BJ (cell line): ENCODE results near the gene CD209. TPM values are rescaled to one million over a fixed set of nuclear protein-coding genes. Genes with fewer than 3 reads are reported as not detected.

Source experiments
- CTCF ChIA-PET: fragments of 350-600 bp; formaldehyde crosslinking; extraction: SDS; loops from one replicate; lab custom pipeline; 2021; ENCODE audit warnings: antibody characterized with exemption, inconsistent platforms; lab: Yijun Ruan, JAX
- POLR2A ChIA-PET: fragments of 300-600 bp; sonication (Branson Sonifier 250); formaldehyde crosslinking; extraction: SDS; loops from one replicate; lab custom pipeline; 2021; ENCODE audit warnings: antibody characterized with exemption; lab: Charles Lee
- DNase-seq: peaks from one replicate; pipeline ENCODE4 v3.0.0-alpha.2; 2011; ENCODE audit warnings: low read depth
- H3K27me3 ChIP-seq: 2 replicates; pipeline ENCODE4 v1.6.0; 2011; ENCODE audit warnings: low read length; ENCODE audit not compliant: control insufficient read depth, insufficient read depth
- H3K36me3 ChIP-seq: 2 replicates; pipeline ENCODE4 v1.5.1; 2011; ENCODE audit warnings: low read length; ENCODE audit not compliant: control insufficient read depth, insufficient read depth
- H3K4me3 ChIP-seq: 2 replicates; pipeline ENCODE4 v1.5.1; 2011; ENCODE audit warnings: low read depth, mild to moderate bottlenecking, control low read depth, low read length
- polyA plus RNA-seq: library from polyadenylated mRNA; depleted of rRNA; stranded (reverse); fragments of >200 nt; gene quantifications from 2 replicates; pipeline ENCODE4 v1.2.3, GENCODE V29; 2011
- TF ChIP-seq, protein P1 (sequence below): IDR thresholded peaks from 2 replicates; pipeline ENCODE4 v1.5.1; 2011; ENCODE audit warnings: low read depth, mild to moderate bottlenecking, control low read depth, inconsistent platforms, low read length, moderate library complexity; ENCODE audit not compliant: insufficient read depth

CD209 gene
- polyA plus RNA-seq, 1 experiment, result not detected

DNA sequence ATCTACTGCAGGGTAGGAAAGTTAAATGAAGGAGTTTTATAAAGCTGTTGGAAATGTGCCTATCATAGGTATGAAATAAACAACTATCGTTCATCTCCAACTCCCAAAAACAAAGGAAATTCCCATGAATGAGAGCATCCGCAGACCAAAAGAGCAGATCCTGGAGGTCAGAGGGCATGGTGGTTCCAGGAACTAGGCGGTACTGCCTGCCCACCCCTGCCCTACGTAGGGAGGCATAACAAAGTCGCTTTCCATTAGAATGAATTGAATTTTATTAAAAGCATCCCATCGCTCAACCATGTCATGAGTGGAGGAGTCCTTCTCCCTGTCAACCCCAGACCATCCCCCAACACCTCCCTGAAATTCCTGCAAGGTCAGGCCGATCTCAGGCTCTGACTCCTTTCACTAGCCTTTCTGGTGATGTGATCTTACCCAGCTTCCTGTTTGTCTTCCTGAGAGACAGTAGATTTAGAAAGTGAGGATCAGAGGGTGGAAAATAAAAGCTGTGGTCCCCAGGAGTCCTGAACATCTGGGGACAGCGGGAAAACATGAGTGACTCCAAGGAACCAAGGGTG lies 15.5 kb upstream of the CD209 start, which contains the start of gene CLEC4M:
CLEC4M (plus strand) TSS at position 525 of the 575 bp plus-strand sequence; CDS start at position 549, 24 bp downstream.
- Histone ChIP-seq H3K36me3 (no peaks in the 10 kb centered on the region), H3K27me3 (no peaks in the 10 kb centered on the region), H3K4me3 (no peak within 1 kb of the TSS)
- ChIA-PET POLR2A (no interaction called here), CTCF (interaction anchor here (1.5 kb wide), 1 partner anchor 82 kb away, joined by 3 read pairs; the partner anchor contains the start of gene TRAPPC5)
- TF ChIP-seq, protein P1, sequence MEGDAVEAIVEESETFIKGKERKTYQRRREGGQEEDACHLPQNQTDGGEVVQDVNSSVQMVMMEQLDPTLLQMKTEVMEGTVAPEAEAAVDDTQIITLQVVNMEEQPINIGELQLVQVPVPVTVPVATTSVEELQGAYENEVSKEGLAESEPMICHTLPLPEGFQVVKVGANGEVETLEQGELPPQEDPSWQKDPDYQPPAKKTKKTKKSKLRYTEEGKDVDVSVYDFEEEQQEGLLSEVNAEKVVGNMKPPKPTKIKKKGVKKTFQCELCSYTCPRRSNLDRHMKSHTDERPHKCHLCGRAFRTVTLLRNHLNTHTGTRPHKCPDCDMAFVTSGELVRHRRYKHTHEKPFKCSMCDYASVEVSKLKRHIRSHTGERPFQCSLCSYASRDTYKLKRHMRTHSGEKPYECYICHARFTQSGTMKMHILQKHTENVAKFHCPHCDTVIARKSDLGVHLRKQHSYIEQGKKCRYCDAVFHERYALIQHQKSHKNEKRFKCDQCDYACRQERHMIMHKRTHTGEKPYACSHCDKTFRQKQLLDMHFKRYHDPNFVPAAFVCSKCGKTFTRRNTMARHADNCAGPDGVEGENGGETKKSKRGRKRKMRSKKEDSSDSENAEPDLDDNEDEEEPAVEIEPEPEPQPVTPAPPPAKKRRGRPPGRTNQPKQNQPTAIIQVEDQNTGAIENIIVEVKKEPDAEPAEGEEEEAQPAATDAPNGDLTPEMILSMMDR, result no peak
- DNase-seq, result no peak

GRCh38 chr19:7759156-7759555 lies 11.8 kb upstream of the CD209 start:
- H3K4me3 ChIP-seq, result no peak overlapping the region

DNA sequence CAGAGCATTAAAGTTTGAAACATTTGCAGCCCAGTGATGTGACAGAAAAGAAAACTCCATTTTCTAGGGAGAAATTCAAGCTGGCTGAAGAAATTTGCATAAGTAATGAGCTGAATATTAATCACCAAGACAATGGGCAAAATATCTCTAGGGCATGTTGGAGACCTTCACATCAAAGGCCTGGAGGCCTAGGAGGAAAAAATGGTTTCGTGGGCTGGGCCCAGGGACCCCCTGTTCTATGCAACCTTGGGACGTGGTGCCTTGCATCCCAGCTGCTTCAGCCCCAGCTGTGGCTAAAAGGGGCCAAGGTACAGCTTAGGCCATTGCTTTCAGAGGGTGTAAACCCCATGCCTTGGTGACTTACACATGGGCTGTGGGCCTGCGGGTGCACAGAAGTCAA lies 10.0 kb upstream of the CD209 start:
- TF ChIP-seq, protein P1, result no peak
- ChIA-PET CTCF (no interaction called here), POLR2A (no interaction called here)
- Histone ChIP-seq H3K27me3 (no peaks in the 10 kb centered on the region), H3K4me3 (no peak overlapping the region), H3K36me3 (no peaks in the 10 kb centered on the region)
- DNase-seq, result no peak

More at GRCh38 chr19:7759156-7759555, 11.8 kb upstream of the CD209 start:
- ChIA-PET CTCF (no interaction called here), POLR2A (no interaction called here)
- TF ChIP-seq, protein P1, result no peak
- Histone ChIP-seq H3K27me3 (no peaks in the 10 kb centered on the region), H3K36me3 (no peaks in the 10 kb centered on the region)
- DNase-seq, result no peak

DNA sequence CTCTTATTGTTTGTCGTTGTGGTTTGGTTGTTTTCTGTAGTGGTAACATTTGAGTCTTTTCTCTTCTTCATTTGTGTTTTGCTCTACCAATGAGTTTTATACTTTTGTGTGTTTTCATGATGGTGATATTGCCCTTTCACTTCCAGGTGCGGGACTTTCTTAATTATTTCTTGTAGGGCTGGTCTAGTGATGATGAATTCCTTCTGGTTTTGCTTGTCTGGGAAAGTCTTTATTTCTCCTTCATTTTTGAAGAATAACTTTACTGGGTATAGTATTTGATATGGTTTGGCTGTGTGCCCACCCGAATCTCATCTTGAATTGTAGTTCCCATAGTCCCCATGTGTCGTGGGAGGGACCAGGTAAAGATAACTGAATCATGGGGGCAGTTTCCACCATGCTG lies 8.9 kb upstream of the CD209 start:
- Histone ChIP-seq H3K4me3 (no peak overlapping the region), H3K36me3 (no peaks in the 10 kb centered on the region), H3K27me3 (no peaks in the 10 kb centered on the region; the same call in 1 of the 2 replicates)
- CTCF ChIA-PET, result no interaction called here
- DNase-seq, result no peak
- POLR2A ChIA-PET, result no interaction called here
- TF ChIP-seq, protein P1, result no peak

- H3K27me3 ChIP-seq, result peaks cover 2% of the 10 kb centered on the region
- TF ChIP-seq, protein P1, result no peak
- DNase-seq, result no peak
- no peaks in the 10 kb centered on the region for H3K36me3 ChIP-seq
- CTCF ChIA-PET, result no interaction called here
- no peak overlapping the region for H3K4me3 ChIP-seq
- POLR2A ChIA-PET, result no interaction called here
Observed at GRCh38 chr19:7751157-7751783, 3.9 kb upstream of the CD209 start.
